NCI-H187 (cell line): ENCODE data around the gene FBXO5.
A peak's percentile ranks its signal among the peaks of the same experiment; 100 is the strongest.
"Not testable (repeated sequence)": the region's sequence is repeated elsewhere in the genome, so short reads cannot be mapped to it uniquely, and the experiment has no call there.

ENCODE experiments used
- DNase-seq, 2 experiments: peaks; one replicate each; lab custom pipeline; 2025; lab: John Stamatoyannopoulos, UW

FBXO5 gene

GRCh38 chr6:152993431-152993830, 10.6 kb upstream of the FBXO5 start:
- no peak for DNase-seq

GRCh38 chr6:152986978-152987377, 4.1 kb upstream of the FBXO5 start:
- DNase-seq, result no peak

GRCh38 chr6:152985300-152985699, 2.5 kb upstream of the FBXO5 start:
- DNase-seq, result not testable (repeated sequence)

- DNase-seq, result no peak
Observed at GRCh38 chr6:152984513-152984872, 1.7 kb upstream of the FBXO5 start.

GRCh38 chr6:152983637-152984512, 1.0 kb upstream of the FBXO5 start:
- DNase-seq, result peak; percentile 68 to 94

DNA sequence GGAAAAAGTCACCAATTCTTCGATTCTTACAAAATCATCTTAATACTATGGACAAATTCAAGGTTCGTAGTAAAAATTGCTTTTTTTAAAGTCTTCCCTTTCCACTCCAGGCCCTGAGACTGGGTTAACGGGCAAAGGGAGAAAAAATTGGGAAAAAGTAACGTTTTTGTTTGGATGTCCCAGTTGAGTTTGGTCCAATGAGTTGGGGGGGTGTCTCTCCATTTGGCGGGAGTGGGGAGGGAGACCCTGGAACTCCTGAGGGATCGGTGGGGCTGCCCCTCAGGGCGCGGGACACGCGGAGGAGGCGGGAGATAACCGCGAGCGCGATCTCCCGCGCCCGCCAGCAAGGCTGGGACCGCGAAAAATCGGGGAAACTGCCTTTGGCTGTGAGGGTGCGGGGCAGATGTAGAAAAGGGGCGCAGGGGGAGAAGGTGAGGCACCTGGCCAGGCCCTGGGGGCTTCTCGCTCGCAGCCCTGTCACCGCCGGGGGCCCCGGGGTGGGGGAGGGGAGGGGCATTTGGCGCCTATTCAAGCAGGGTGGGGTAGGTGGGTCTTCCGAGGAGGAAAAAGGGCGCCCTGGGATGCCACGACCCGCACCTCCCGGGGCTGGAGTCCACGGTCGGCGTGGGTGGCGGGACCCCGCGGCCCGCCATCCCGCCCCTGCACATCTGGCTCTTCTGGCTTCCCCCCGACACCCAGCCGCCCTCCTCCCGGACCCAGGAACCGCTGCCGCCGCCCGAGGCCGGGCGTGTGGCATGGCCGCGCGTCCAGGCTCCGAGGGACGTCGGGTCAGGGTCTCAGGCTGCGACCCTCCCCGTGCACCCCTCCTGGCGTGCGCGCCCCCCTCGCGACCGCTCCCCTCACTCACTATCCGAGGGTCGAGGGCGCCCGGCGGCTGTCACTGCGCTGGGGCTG, 595 bp downstream of the FBXO5 start:
- no peak for DNase-seq

DNA sequence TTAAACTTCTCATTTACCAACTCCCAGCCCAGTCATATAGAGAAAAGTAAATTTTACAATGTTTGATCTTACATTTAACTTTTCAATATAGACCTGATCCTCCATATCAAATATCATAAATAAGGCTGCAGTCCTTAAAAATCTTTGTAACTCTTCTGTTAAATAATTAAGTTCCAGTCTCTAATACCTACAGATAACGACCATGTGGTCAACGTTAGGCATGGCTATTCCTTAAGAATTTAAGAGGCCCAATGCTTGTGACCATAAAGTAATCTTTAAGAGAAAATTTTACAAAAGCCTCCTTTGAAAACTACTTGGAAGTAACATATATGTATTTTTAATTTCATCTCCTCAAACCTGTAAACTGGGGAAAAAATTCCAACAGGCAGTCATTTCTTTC, 1.6 kb downstream of the FBXO5 start:
- DNase-seq, result no peak

DNA sequence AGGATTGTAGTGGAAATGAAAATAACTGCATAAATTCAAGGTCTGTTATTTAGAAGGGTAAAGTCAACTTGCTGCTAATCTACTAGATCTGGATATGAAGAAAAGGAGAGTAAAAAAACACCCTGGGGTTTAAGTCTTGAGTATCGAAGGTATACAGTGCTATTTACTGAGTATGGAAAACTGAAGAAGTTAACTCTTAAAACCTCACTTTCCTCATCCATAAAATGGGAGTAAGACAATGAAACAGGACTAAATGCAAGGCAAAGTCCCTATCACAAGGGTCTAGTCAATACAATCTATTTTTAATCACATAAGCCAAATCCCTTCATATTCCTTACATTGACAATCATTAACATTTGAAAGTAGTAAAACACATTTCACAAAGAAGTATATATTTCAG, 2.2 kb downstream of the FBXO5 start:
- DNase-seq, result no peak

GRCh38 chr6:152979116-152979515, 3.7 kb downstream of the FBXO5 start:
- DNase-seq, result no peak

DNA sequence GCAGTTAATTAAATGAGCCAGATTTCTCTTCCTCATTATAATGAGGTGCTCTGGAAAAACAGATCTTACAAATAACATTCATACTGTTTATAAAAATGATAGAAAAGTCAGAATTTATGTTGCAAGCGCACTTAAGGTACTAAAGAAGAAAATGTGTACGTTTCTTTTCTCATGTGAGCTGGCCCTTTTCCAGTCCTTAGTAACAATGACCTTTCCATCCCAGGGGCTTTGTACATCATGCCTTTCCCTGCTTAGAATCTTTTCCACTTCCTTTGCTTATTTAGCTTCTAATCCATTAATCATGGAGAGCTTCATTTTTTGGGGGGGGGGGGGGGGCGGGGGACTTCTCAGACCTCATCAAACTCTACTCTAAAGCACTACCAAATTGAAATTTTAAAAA, 4.8 kb downstream of the FBXO5 start:
- DNase-seq, result no peak

DNA sequence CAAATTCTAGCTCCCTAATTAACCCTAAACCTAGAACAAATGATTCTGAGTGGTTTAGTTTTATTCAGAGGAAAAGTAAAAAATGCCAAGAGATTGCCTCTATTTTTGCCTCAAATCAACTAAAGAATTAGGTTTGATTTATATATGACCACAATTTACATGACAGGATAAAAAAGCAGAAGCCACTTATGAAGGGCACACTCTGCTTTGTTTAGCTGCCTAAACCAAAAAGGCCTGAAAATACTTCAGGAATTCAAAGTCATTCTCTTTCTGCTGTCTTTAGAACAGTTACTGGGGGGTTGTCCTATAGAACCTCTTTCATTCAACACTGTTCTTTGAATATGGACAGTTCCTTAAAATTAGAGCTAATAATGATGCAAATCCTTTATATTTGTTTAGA, 5.3 kb downstream of the FBXO5 start:
- no peak for DNase-seq

DNA sequence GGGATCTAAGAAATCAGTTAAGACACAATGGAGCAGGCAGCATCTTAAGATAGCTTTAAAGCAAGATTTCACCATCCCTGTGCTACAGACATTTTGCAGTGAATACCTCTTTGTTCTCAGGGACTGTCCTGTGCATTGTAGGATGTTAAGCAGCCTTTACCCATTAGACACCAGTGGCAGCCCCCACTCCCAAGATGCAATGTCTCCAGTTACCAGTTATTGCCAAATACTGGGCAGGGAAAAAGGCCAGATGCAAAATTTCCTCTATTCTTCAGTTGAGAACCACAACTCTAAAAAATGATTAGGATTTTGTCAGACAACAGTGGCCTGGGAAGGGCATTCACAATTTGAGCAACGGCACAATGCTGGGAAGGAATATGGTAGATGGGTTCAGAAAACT, 6.1 kb downstream of the FBXO5 start:
- DNase-seq, result no peak

DNA sequence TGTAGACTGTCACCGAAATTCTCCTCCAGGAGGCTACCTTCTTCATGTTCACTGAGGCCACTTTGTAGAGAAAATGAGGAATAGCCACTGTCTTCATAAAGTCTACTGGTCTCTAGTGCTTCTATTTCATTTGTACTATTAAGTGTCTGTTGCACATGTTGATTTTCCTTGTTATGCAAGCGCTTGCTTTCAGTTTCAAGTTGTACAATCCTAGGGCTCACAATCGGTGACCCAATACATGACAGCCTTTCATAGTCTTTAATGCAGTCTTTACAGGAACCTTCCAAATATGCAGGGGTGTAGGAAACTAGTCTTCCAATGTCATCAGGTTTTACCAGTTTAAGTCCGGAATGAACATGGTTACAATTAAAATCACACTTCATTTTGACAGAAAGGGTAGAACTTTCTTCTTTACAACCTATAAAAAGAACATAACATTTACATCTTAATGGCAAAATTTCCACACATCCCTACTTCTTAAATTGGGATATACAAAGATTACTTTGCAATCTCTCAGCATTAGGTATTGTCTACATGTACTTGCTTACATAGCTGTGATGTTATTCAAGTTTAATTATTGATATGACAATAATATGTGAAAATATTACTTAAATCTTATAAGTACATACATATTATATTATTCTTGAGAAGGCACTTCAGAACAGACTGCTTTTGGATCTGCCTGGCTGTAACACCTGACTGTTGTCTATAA, 7.5 kb downstream of the FBXO5 start:
- DNase-seq, result no peak

DNA sequence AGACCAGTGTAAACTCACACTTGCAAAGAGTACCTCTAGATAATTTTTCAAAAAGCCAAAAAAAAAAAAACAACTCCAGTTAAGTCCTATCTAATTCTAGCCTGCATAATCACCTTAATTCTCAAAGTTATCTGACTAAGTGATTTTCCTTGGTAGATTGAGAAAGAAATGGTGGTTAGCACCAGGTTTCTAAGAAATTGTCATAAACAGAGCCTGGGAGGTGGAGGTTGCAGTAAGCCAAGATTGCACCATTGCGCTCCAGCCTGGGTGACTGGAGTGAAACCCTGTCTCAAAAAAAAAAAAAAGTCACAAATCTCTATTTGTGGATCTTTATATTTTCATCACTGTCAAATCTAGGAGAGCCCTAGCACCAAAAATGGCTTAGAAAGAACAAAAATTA, 8.9 kb downstream of the FBXO5 start:
- no peak for DNase-seq

- DNase-seq, result no peak
Observed at GRCh38 chr6:152969688-152970418, 13.0 kb downstream of the FBXO5 start.

DNA sequence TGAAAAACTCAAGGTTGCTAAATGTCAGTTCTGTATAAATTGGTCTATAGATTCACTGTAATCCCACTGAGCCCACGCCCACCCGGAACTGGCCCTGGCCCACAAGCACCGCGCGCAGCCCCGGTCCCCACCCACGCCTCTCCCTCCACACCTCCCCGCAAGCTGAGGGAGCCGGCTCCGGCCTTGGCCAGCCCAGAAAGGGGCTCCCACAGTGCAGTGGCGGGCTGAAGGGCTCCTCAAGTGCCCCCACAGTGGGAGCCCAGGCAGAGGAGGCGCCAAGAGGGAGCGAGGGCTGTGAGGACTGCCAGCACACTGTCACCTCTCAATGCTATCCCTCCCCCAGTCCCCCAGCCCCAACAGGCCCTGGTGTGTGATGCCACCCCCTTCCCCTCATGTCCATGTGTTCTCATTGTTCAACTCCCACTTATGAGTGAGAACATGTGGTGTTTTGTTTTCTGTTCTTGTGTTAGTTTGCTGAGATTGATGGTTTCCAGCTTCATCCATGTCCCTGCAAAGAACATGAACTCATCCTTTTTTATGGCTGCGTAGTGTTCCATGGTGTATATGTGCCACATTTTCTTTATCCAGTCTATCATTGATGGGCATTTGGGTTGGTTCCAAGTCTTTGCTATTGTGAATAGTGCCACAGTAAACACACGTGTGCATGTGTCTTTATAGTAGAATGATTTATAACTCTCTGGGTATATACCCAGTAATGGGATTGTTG, 16.5 kb downstream of the FBXO5 start:
- not testable (repeated sequence) for DNase-seq

DNA sequence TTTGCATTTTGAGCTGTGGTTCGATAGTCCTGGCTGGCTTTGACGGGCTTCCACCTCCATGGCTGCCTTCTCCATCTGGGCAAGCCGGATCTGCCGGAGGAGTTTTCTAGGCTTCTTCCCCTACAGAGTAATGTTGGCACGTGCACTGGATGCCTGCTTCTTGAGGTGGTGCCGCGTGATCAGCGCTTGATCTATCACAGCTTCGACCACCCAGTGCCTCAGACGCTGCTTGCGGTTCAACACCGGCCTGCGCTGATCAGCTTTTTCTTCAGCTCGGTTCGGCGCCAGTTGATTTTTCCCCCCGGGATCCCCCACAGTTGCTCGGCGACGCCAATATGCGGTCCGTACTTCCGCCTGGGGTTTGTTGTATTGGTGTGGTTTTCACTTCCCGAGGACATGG, 23.5 kb downstream of the FBXO5 start:
- no peak for DNase-seq

DNA sequence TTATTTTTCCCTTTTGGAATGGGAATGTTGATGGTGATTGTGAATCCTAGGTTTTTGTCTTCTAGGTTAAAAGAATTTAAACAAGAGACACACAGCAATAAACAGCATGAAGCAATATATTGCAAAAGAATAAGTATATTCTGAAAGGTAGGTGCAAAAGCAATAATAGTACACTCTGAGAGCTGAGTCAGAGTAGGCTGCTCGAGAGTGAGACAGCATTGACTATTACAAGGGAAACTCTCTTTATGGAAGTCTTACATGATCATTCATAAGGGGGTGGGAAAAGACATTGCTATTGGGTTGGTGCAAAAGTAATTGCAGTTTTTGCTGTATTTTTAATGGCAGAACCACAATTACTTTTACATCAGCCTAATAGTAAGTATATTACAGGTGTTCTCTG, 25.0 kb downstream of the FBXO5 start:
- no peak for DNase-seq

DNA sequence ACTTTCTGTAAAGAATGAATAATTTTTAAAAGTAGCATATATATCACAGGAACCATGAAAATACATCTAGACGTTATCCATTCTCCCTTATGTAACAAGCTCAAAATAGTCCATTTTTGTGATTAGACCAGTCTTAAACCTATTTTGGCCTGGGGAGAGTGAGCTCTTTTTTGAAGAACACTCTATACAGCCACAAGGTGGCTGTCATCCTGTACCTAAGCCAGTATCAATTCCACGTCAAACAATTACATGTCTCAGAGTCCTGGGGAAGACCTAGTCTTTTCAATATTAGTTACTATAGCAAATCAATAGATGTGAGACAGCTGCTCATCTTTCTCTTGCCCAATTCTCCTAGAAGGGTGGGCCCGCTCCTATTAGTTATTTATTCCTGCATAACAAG, 28.4 kb downstream of the FBXO5 start:
- DNase-seq, result no peak

- no peak for DNase-seq
Observed at GRCh38 chr6:152952866-152953509, 29.9 kb downstream of the FBXO5 start.

DNA sequence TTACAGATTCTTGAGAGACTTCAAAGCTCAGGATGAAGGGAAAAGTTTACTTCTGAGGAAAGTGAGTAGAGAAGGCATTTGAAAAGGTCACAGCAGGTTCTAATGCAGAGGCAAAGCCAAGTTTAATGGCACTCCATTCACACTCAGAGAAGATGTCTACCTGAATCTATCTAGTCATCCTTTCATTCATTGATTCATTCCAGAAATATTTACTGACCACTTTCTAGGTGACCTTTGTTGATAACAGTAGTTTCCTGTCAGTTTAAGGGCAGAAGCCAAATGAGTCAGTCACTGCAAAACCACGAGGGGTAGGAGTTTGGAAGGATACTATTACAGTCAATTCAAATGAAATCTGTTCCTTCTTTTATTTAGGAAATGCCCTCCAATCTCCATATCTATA, 30.8 kb downstream of the FBXO5 start:
- no peak for DNase-seq
